NCI-H82 treated with DMSO at 0.1 percent for 48 hours (cell line): ENCODE measurements around the gene ZMIZ2.
"Not testable (repeated sequence)": the region's sequence is repeated elsewhere in the genome, so short reads cannot be mapped to it uniquely, and the experiment has no call there.

Experiments used
- DNase-seq: peaks from one replicate; lab custom pipeline; 2025; ENCODE audit not compliant: unreplicated experiment; lab: John Stamatoyannopoulos, UW

Gene ZMIZ2

GRCh38 chr7:44727937-44728262, 20.7 kb upstream of the ZMIZ2 start:
- no peak for DNase-seq

- DNase-seq, result no peak
These were observed 18.6 kb upstream of the ZMIZ2 start for GRCh38 chr7:44729949-44730590.

- not testable (repeated sequence) for DNase-seq
These were observed 15.7 kb upstream of the ZMIZ2 start for GRCh38 chr7:44732971-44733370.

GRCh38 chr7:44733708-44734481, 14.8 kb upstream of the ZMIZ2 start:
- no peak for DNase-seq

- no peak for DNase-seq
These were observed 13.1 kb upstream of the ZMIZ2 start for GRCh38 chr7:44735403-44736165.

- no peak for DNase-seq
These were observed 11.8 kb upstream of the ZMIZ2 start for GRCh38 chr7:44736896-44737295.

GRCh38 chr7:44738051-44738723, 10.5 kb upstream of the ZMIZ2 start:
- DNase-seq, result no peak

- no peak for DNase-seq
These were observed 9.6 kb upstream of the ZMIZ2 start for GRCh38 chr7:44738876-44739665.

GRCh38 chr7:44740055-44740454, 8.6 kb upstream of the ZMIZ2 start:
- no peak for DNase-seq

- no peak for DNase-seq
These were observed 4.9 kb upstream of the ZMIZ2 start for GRCh38 chr7:44743750-44744149.

GRCh38 chr7:44748948-44749731, 493 bp downstream of the ZMIZ2 start:
- no peak for DNase-seq

- DNase-seq, result no peak
These were observed 1.3 kb downstream of the ZMIZ2 start for GRCh38 chr7:44749992-44750391.

GRCh38 chr7:44750424-44750823, 1.8 kb downstream of the ZMIZ2 start:
- no peak for DNase-seq

GRCh38 chr7:44750921-44751571, 2.4 kb downstream of the ZMIZ2 start:
- no peak for DNase-seq

GRCh38 chr7:44752822-44753221, 4.2 kb downstream of the ZMIZ2 start:
- no peak for DNase-seq

- no peak for DNase-seq
These were observed 6.4 kb downstream of the ZMIZ2 start for GRCh38 chr7:44754802-44755697.

- DNase-seq, result no peak
These were observed 7.3 kb downstream of the ZMIZ2 start for GRCh38 chr7:44755698-44756627.
